ENCODE measurements around the gene TES.

GRCh38 chr7:116162254-116162653 is 48.1 kb upstream of the TES start:
- no peak for TF ChIP-seq CTCF (IDR thresholded peaks at IDR 0.05; ENCODE audit: borderline replicate concordance, extremely low read depth, low read length, poor library complexity, severe bottlenecking)
- TF ChIP-seq EZH2 (IDR thresholded peaks at IDR 0.05; ENCODE audit: borderline replicate concordance, low read depth, low read length, severe bottlenecking): no peak

Data from DND-41 (cell line).